Left ventricle myocardium superior (tissue), 1 donor: ENCODE data around the gene STRN3. TPM values are rescaled to one million over a fixed set of nuclear protein-coding genes. Genes with fewer than 3 reads are reported as not detected.
"Not testable (repeated sequence)": the region's sequence is repeated elsewhere in the genome, so short reads cannot be mapped to it uniquely, and the experiment has no call there.

ENCODE experiments used
- ATAC-seq: fragments of 200-7000 bp; cut with Tn5 transposase; one replicate; pipeline ENCODE4 v1.9.1; 2020; ENCODE audit warnings: mild to moderate bottlenecking, moderate library complexity
- DNase-seq: peaks from one replicate; pipeline ENCODE4 v3.0.0-alpha.2; 2020
- intact Hi-C: fragments of 100-400 bp; cut with micrococcal nuclease; formaldehyde crosslinking; loops from one replicate; pipeline ENCODE4 v1.11.0; 2022
- total RNA-seq: library from RNA; stranded (reverse); fragmentation: NEBNext Ultra II Directional; extraction: Animal tissue kit (Norgen Biotek cat#: 25700); gene quantifications from one replicate; pipeline ENCODE4 v1.2.1, GENCODE V29; 2021
- donor health status: DM: no; HTN: yes; CAD: no; lungs with severe emphysema.

Gene STRN3
- total RNA-seq, 1 donor from 2014 or later, result 52.2 TPM

GRCh38 chr14:31009836-31010574 is 16.2 kb downstream of the STRN3 start:
- DNase-seq (no peak), ATAC-seq (no peak)
- intact Hi-C loops, result no loop called here

DNA sequence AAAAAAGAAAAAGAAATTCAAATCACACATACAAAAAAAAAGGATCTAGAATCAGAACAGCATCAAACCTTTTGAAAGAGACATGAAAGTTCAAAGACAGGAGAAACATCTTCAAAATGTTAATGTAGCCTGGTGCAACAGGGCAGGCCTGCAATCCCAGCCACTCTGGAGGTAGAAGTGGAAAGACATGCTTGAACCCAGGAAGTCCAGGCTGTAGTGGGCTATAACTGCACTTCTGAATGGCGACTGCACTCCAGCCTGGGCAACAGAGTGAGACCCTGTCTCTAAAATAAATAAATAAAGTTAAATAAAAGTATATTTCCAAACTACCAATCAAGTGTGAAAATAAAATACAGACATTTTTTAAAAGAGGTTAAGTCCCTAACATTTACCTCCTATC is 19.5 kb downstream of the STRN3 start:
- ATAC-seq, result no peak
- no peak for DNase-seq
- intact Hi-C loops, result no loop called here

- ATAC-seq, result not testable (repeated sequence)
These were observed 22.2 kb downstream of the STRN3 start for GRCh38 chr14:31004007-31004406.

DNA sequence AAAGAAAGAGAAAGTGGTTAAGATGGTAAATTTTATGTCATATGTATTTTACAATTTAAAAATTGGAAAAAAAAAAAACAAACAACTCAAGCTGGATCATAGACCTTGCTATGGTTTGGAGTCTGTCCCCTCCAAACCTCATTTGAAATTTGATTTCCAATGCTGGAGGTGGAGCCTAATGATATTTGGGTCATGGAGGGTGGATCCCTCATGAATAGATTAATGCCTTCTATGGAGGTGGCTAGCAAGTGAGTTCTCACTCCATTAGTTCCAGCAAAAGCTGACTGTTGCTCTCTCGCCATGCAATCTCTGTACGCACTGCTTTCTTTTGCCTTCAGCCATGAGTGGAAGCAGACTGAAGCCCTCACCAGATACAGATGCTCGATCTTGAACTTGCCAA is 22.9 kb downstream of the STRN3 start:
- intact Hi-C loops, result no loop called here
- DNase-seq (no peak), ATAC-seq (no peak)

More at GRCh38 chr14:31004007-31004406, 22.2 kb downstream of the STRN3 start:
- intact Hi-C loops, DNase-seq: not testable (repeated sequence)

DNA sequence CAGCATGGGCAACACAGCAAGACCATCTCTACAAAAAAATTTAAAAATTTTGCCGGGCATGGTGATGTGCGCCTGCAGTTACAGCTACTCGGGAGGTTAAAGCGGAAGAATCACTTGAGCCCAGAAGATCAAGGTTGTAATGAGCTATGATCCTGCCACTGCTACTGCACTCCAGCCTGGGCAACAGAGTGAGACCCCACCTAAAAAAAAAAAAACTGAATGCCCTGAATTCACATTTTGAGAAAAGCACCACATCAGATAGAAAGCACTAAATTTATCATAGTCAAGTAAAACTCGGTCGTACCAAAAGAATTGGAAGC is 24.9 kb downstream of the STRN3 start:
- ATAC-seq (no peak), DNase-seq (no peak)
- intact Hi-C loops, result no loop called here

GRCh38 chr14:31000629-31001338 is 25.4 kb downstream of the STRN3 start:
- ATAC-seq (peak; percentile 14), DNase-seq (no peak)
- intact Hi-C loops, result no loop called here

DNA sequence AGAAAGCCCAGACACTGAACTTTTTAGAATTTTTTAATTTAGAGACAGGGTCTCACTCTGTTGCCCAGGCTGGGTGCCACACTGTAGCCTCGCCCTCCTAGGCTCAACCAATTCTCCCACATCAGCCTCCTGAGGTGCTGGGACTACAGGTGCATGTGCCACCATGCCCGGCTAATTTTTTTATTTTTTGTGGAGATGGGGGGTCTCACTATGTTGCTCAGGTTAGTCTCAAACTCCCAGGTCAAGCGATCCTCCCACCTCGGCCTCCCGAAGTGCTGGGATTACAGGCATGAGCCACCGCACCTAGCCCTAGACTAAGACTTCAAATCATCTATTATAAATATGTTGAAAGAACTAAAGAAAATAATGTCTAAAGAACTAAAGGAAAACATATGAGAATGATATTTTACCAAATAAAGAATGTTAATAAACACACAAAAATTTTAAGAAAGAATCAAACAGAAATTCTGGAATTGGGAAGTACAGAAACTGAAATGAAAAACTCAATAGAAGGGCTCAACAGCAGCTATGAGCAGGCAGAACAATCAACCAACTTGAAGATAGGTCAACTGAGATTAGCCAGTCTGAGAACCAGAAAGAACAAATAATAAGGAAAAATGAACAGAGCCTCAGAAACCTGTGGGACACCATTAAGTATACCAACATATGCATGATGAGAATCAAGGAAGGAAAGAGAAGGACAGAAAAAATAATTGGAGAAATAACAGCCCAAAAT is 27.0 kb downstream of the STRN3 start:
- intact Hi-C loops, result no loop called here

GRCh38 chr14:30998100-30998706 is 28.0 kb downstream of the STRN3 start:
- ATAC-seq, result no peak
- intact Hi-C loops, result no loop called here

More for the DNA sequence above, 27.0 kb downstream of the STRN3 start:
- no peak for DNase-seq
- no peak for ATAC-seq

DNA sequence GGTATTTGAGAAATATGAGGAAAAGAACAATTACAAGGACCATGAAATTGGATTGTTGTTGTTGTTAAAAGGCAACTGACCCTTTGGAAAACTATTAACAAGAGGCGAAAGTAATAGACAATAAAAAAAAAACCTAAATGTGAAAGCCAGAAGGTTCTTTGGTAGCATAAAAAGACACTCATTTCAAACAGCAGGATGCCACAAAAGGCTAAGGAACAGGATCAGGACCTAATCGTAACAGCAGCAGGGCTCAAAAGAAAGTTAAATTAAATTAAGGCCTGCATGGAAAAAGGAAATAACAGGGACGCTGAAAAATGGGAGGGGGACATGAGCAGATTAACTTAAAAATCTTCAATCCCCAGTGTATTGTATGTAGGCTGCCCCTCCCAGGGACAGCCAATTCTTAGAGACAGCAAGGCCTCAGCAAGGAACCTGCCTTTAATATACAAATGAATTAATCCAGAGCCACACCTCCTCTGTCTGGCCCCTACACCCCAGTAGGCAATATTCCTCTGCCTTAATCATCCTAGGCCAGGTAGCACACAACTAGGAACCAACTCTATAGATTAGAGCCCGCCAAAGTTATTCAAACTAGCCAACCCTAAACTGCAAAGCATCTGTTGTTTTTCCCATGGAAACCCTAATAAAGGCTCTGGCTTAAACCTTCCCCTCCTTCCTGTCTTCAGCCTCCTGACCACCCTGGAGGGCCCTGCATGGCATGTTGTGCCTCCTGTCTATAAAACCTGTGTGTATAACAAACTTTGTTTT is 29.1 kb downstream of the STRN3 start:
- ATAC-seq (no peak), DNase-seq (no peak)
- intact Hi-C loops, result no loop called here

More at GRCh38 chr14:30998100-30998706, 28.0 kb downstream of the STRN3 start:
- no peak for DNase-seq

DNA sequence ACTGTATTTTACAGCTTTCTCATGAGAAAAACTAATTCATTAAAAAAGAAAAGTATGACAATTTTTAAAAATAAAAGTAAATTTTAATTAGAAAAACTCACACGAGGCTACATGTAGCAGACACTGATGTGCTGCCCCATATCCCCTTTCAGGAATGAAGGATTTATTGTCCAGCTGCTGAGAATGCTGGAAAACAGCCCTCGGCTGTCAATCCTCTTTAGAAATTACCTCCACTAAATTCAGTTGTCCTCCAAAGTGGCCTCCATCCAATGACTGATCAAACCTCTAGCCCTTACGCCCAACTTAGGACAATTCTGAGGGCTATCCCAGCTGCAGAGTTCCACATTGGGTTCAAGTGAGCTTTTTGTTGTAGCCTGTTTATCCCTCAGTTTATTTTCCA is 30.5 kb downstream of the STRN3 start:
- intact Hi-C loops, result no loop called here
- DNase-seq (no peak), ATAC-seq (no peak)

- intact Hi-C loops, result no loop called here
- DNase-seq (no peak), ATAC-seq (peak; percentile 35)
These were observed 31.2 kb downstream of the STRN3 start for GRCh38 chr14:30994681-30995620.

DNA sequence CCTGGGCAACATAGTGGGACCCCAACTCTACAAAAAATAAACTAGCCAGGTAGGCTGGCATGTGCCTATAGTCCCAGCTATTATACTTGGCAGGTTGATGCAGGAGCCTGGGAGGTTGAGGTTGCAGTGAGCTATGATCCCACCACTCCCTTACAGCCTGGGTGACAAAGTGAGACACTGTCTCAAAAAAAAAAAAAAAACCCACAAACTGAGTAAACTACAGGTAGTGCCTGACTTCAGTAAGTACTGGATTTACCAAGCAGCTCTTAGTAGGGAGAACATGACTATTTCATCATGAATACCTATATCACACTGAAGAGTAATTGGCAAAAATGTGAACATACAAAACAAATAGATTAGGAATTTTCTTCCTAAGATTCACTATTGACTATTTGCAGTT is 33.1 kb downstream of the STRN3 start:
- intact Hi-C loops, result no loop called here
- no peak for ATAC-seq
- no peak for DNase-seq

DNA sequence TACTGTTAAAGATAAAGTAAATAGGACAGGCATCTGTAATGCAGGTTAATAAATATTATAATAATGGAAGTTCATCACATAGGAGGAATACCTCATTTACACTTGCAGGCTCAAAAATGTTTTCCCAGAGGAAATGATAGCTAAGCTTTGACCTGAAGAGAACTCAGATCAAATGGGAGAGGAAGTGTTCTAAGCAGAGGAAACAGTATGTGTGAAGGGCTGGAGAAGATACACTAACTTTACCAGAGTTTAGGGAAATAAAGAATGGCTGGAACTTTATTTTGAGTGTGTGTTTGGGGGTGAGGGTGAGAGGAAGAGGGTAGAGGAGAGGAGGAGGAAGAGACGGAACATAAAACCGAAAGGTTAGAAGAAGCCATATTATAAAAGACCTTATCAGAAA is 34.8 kb downstream of the STRN3 start:
- no peak for DNase-seq
- intact Hi-C loops, result no loop called here
- no peak for ATAC-seq

- intact Hi-C loops, result no loop called here
- DNase-seq, result no peak
- no peak for ATAC-seq
These were observed 35.4 kb downstream of the STRN3 start for GRCh38 chr14:30990770-30991169.

DNA sequence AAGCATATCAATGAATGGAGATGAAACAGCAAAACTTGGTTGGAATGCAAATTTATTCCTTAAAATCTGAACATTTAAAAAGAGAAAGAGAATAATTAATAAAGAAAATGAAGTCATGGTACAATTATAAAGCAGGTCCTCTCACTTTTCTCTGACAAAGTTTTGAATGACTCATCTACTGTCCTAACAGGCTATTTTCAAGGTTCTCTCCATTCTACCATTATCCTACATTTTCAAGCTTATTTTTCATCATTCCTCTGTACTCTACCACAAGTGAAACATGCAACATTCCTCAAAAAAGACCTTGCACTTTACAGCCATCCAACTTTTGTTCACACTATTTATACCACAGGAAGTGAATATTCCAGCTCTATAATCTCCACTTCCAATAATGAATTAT is 37.7 kb downstream of the STRN3 start:
- DNase-seq (no peak), ATAC-seq (no peak)
- intact Hi-C loops, result no loop called here

GRCh38 chr14:30985796-30986195 is 40.4 kb downstream of the STRN3 start:
- DNase-seq, result no peak

GRCh38 chr14:30983858-30984257 is 42.3 kb downstream of the STRN3 start:
- DNase-seq (no peak), ATAC-seq (no peak)
- intact Hi-C loops, result loop anchor here (5.0 kb wide), 1 partner anchor 98 kb away; no protein-coding TSS in a partner anchor

More at GRCh38 chr14:30985796-30986195, 40.4 kb downstream of the STRN3 start:
- ATAC-seq, result no peak
- intact Hi-C loops, result no loop called here

DNA sequence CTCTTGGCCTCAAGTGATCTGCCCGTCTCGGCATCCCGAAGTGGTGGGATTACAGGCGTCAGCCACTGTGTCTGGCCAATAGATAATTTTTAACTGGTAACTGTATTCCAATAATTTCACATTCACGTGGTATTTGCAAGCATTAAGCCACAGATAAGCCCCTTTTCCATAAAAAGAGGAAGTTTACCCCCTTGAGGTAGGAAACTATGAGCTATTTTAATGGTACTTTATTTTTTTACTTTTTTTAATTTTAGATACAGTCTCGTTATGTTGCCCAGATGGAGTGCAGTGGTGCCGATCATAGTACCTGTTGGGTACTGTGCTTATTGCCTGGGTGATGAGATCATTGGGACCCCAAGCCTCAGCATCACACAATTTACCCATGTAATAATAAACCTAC is 43.6 kb downstream of the STRN3 start:
- ATAC-seq, result no peak
- intact Hi-C loops, result loop anchor here (5.0 kb wide), 1 partner anchor 100 kb away; no protein-coding TSS in a partner anchor
- DNase-seq, result no peak
